Measurements from ENCODE around the gene CHCHD6.

The CHCHD6 gene

DNA sequence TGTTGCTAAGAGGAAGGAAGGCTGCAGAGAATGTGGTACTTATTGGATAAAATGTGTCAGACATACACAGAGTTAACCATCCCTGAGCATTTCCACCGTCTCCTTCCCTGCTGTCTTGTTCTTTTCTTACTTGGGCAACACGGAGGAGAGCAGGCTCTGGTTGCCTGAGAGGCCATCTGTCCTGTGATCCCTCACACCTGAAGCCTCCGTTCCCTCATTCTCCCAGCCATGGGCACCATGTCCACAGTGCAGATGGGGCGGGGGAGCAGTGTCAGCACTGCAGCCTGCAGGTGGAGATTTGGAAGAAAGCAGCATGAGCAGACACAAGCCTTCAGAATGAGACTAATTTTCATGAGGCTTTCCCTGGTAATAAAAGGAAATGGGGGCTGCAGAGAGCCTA lies 133.7 kb downstream of the CHCHD6 start:
- TF ChIP-seq EZH2 (IDR thresholded peaks at IDR 0.05; ENCODE audit: borderline replicate concordance, low read depth, low read length, severe bottlenecking) = no peak
- TF ChIP-seq, protein P1, sequence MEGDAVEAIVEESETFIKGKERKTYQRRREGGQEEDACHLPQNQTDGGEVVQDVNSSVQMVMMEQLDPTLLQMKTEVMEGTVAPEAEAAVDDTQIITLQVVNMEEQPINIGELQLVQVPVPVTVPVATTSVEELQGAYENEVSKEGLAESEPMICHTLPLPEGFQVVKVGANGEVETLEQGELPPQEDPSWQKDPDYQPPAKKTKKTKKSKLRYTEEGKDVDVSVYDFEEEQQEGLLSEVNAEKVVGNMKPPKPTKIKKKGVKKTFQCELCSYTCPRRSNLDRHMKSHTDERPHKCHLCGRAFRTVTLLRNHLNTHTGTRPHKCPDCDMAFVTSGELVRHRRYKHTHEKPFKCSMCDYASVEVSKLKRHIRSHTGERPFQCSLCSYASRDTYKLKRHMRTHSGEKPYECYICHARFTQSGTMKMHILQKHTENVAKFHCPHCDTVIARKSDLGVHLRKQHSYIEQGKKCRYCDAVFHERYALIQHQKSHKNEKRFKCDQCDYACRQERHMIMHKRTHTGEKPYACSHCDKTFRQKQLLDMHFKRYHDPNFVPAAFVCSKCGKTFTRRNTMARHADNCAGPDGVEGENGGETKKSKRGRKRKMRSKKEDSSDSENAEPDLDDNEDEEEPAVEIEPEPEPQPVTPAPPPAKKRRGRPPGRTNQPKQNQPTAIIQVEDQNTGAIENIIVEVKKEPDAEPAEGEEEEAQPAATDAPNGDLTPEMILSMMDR (IDR thresholded peaks at IDR 0.05; ENCODE audit: borderline replicate concordance, extremely low read depth, low read length, poor library complexity, severe bottlenecking) = no peak
- ATAC-seq (ENCODE audit: insufficient read depth, low read depth) (no peak), DNase-seq (no peak)
- H3K4me1 ChIP-seq (ENCODE audit: insufficient read depth, low read length) = no peaks in the 10 kb centered on the region
- no peaks in the 10 kb centered on the region for H3K79me2 ChIP-seq (ENCODE audit: insufficient read depth, low read length)
- H3K36me3 ChIP-seq (ENCODE audit: insufficient read depth, low read length) = peaks cover 9% of the 10 kb centered on the region; the same call in 1 of the 2 replicates
- no peak overlapping the region for H3K9ac ChIP-seq (ENCODE audit: low read depth, low read length)
- H3K4me3 ChIP-seq (ENCODE audit: low read depth in 1 of 2, low read length in 2 of 2) = no peak overlapping the region
- H4K20me1 ChIP-seq (ENCODE audit: insufficient read depth, low read length) = peaks cover 10% of the 10 kb centered on the region; the same call in 1 of the 2 replicates
- no peak overlapping the region for H3K27ac ChIP-seq (ENCODE audit: low read length)
- no peak overlapping the region for H2AFZ ChIP-seq (ENCODE audit: low read depth, low read length)
- no peak overlapping the region for H3K4me2 ChIP-seq (ENCODE audit: insufficient read depth, low read length)
- H3K9me3 ChIP-seq (ENCODE audit: insufficient read depth, low read length, severe bottlenecking) = no peaks in the 10 kb centered on the region
- H3K27me3 ChIP-seq (ENCODE audit: insufficient read depth, low read length, poor library complexity) = no peaks in the 10 kb centered on the region

DNA sequence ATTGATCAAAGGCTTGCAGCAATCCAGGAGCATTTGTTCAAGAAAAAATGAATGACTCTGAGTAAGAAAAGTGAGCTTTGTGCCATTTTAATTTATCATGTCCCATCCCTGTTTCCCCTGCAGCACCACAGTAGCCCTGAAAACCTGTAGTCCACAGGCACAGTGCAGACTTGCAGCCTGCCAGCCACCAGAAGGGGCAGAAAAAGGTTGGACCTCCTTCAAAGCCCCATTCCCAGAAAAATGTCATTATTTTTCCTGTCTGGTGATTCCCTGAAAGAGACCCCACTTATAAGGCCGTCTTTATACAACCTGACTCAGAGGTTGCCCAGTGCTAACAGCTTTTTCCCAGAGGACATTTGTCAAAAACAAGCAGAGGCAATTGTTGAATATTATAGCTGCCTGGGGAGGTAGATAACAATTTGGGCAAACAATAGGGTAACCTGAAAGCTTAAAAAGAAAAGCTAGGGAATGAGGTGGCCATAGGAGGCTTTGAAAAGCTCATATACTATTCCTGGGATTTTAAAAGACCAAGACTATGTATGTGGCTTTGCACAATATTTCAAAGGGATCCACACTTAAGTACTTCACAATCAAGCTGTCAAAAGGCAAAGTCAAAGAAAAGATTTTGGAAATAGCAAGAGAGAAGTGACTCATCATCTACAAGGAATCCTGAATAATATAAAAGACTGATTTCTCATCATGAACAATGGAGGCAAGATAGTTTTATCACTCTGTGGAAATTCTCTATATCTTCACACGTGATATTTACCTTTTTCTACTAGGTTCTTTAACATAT lies 142.1 kb downstream of the CHCHD6 start:
- no peaks in the 10 kb centered on the region for H3K79me2 ChIP-seq (ENCODE audit: insufficient read depth, low read length)
- DNase-seq = no peak
- no peak overlapping the region for H3K27ac ChIP-seq (ENCODE audit: low read length)
- H3K27me3 ChIP-seq (ENCODE audit: insufficient read depth, low read length, poor library complexity) = no peaks in the 10 kb centered on the region
- TF ChIP-seq, protein P1 (IDR thresholded peaks at IDR 0.05; ENCODE audit: borderline replicate concordance, extremely low read depth, low read length, poor library complexity, severe bottlenecking) = no peak
- TF ChIP-seq EZH2 (IDR thresholded peaks at IDR 0.05; ENCODE audit: borderline replicate concordance, low read depth, low read length, severe bottlenecking) = no peak
- no peaks in the 10 kb centered on the region for H3K36me3 ChIP-seq (ENCODE audit: insufficient read depth, low read length)
- H3K4me1 ChIP-seq (ENCODE audit: insufficient read depth, low read length) = no peaks in the 10 kb centered on the region
- H3K4me3 ChIP-seq (ENCODE audit: low read depth in 1 of 2, low read length in 2 of 2) = no peak overlapping the region
- H3K9me3 ChIP-seq (ENCODE audit: insufficient read depth, low read length, severe bottlenecking) = no peaks in the 10 kb centered on the region
- no peak for ATAC-seq (ENCODE audit: insufficient read depth, low read depth)
- H2AFZ ChIP-seq (ENCODE audit: low read depth, low read length) = no peak overlapping the region
- H3K9ac ChIP-seq (ENCODE audit: low read depth, low read length) = no peak overlapping the region
- no peak overlapping the region for H3K4me2 ChIP-seq (ENCODE audit: insufficient read depth, low read length)
- H4K20me1 ChIP-seq (ENCODE audit: insufficient read depth, low read length) = no peaks in the 10 kb centered on the region; the same call in 1 of the 2 replicates

DNA sequence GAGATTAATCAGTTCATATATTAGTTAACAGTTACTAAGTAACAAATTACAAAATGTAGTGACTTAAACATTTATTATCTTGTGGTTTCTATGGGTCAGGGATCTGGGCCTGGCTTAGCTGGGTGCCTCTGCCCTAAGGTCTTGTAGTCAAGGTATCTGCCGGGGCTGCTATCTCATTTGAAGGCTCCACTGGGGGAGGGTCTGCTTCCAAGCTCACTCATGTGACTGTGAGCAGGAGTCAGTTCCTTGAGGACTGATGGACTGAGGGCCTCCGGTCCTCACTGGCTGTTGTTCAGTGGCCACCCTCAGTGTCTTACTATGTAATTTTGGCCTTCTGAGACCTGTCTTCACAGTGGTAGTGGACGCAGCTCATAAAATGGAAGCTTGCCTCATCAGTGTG lies 143.0 kb downstream of the CHCHD6 start:
- no peak for ATAC-seq (ENCODE audit: insufficient read depth, low read depth)
- Histone ChIP-seq H2AFZ (ENCODE audit: low read depth, low read length) (no peak overlapping the region), H3K36me3 (ENCODE audit: insufficient read depth, low read length) (no peaks in the 10 kb centered on the region), H3K4me2 (ENCODE audit: insufficient read depth, low read length) (no peak overlapping the region), H3K4me3 (ENCODE audit: low read depth in 1 of 2, low read length in 2 of 2) (no peak overlapping the region), H3K27ac (ENCODE audit: low read length) (no peak overlapping the region), H3K79me2 (ENCODE audit: insufficient read depth, low read length) (no peaks in the 10 kb centered on the region), H4K20me1 (ENCODE audit: insufficient read depth, low read length) (no peaks in the 10 kb centered on the region; the same call in none of the 2 replicates), H3K4me1 (ENCODE audit: insufficient read depth, low read length) (no peaks in the 10 kb centered on the region), H3K9ac (ENCODE audit: low read depth, low read length) (no peak overlapping the region), H3K27me3 (ENCODE audit: insufficient read depth, low read length, poor library complexity) (no peaks in the 10 kb centered on the region), H3K9me3 (ENCODE audit: insufficient read depth, low read length, severe bottlenecking) (no peaks in the 10 kb centered on the region)
- TF ChIP-seq EZH2 (IDR thresholded peaks at IDR 0.05; ENCODE audit: borderline replicate concordance, low read depth, low read length, severe bottlenecking) = no peak
- TF ChIP-seq, protein P1 (IDR thresholded peaks at IDR 0.05; ENCODE audit: borderline replicate concordance, extremely low read depth, low read length, poor library complexity, severe bottlenecking) = no peak
- DNase-seq = no peak

Measured in DND-41 (cell line).